Vagina (tissue), 2 donors: ENCODE results near the gene ACADS. TPM values are rescaled to one million over a fixed set of nuclear protein-coding genes. Genes with fewer than 3 reads are reported as not detected.

Experiments used
- DNase-seq, 2 donors: peaks; one replicate each; pipeline ENCODE4 v3.0.0-alpha.2; 2017; ENCODE audit errors: extremely low spot score in 2 of 2
- H3K27ac ChIP-seq: fragments of 200-600 bp; sonication (generic); one replicate; pipeline ENCODE4 v1.5.1; 2019
- H3K27me3 ChIP-seq: fragments of 200-600 bp; sonication (generic); one replicate; pipeline ENCODE4 v1.5.1; 2019
- H3K36me3 ChIP-seq, 2 donors: fragments of 200-600 bp; sonication (generic); one replicate each; pipeline ENCODE4 v1.5.1; 2017 to 2019
- H3K4me1 ChIP-seq: fragments of 200-600 bp; sonication (generic); one replicate; pipeline ENCODE4 v1.5.1; 2019
- H3K4me3 ChIP-seq, 2 donors: fragments of 200-600 bp; sonication (generic); 1 replicate in 1 of 2; 2 replicates in 1 of 2; pipeline ENCODE4 v1.5.1; 2016 to 2019
- H3K9me3 ChIP-seq: fragments of 200-600 bp; sonication (generic); one replicate; pipeline ENCODE4 v1.5.1; 2019
- CTCF ChIP-seq, 3 experiments: fragments of 450-650 bp in 2 of 3; fragments of 200-600 bp in 1 of 3; sonication (generic) in 1 of 3; IDR thresholded peaks; one replicate each; pipeline ENCODE4 v1.5.1; 2017 to 2019; ENCODE audit warnings: antibody characterized with exemption in 3 of 3, mild to moderate bottlenecking in 2 of 3, moderate library complexity in 2 of 3
- POLR2A ChIP-seq, 2 donors: fragments of 450-650 bp; IDR thresholded peaks; one replicate each; pipeline ENCODE4 v1.6.1; 2017; ENCODE audit warnings: antibody characterized with exemption in 2 of 2, mild to moderate bottlenecking in 2 of 2, moderate library complexity in 2 of 2
- POLR2AphosphoS5 ChIP-seq, 2 donors: sonication (generic); formaldehyde crosslinking; IDR thresholded peaks; one replicate each; pipeline ENCODE4 v1.9.0; 2017; ENCODE audit warnings: antibody characterized with exemption in 2 of 2, mild to moderate bottlenecking in 2 of 2, low read depth in 1 of 2; ENCODE audit not compliant: insufficient read depth in 1 of 2
- intact Hi-C: fragments of 100-400 bp; cut with DNase I; formaldehyde crosslinking; loops from one replicate; pipeline ENCODE4 v1.15.1; 2023
- total RNA-seq: library from RNA; depleted of rRNA; stranded (reverse); fragments of >200 nt; gene quantifications from one replicate; pipeline ENCODE4 v1.2.3, GENCODE V29; 2016

Gene ACADS
- total RNA-seq, 1 donor from 2014 or later = 21.4 TPM

- Histone ChIP-seq H3K27ac (no peak overlapping the region), H3K9me3 (no peaks in the 10 kb centered on the region), H3K27me3 (no peaks in the 10 kb centered on the region), H3K36me3 (no peaks in the 10 kb centered on the region), H3K4me3 (no peak overlapping the region), H3K4me1 (no peaks in the 10 kb centered on the region)
- intact Hi-C loops = no loop called here
- TF ChIP-seq CTCF (IDR thresholded peaks at IDR 0.05) (no peak), POLR2AphosphoS5 (IDR thresholded peaks at IDR 0.05; ENCODE audit: insufficient read depth in 1 of 2, low read depth in 1 of 2) (no peak), POLR2A (IDR thresholded peaks at IDR 0.05) (no peak)
- no peak for DNase-seq
Measured at GRCh38 chr12:120751389-120751788, 25.8 kb downstream of the ACADS start.

- Histone ChIP-seq H3K27ac (no peak overlapping the region), H3K27me3 (no peaks in the 10 kb centered on the region), H3K36me3 (no peaks in the 10 kb centered on the region), H3K9me3 (no peaks in the 10 kb centered on the region), H3K4me1 (no peaks in the 10 kb centered on the region), H3K4me3 (no peak overlapping the region)
- DNase-seq = no peak
- TF ChIP-seq CTCF (IDR thresholded peaks at IDR 0.05) (no peak), POLR2AphosphoS5 (IDR thresholded peaks at IDR 0.05; ENCODE audit: insufficient read depth in 1 of 2, low read depth in 1 of 2) (no peak), POLR2A (IDR thresholded peaks at IDR 0.05) (no peak)
- intact Hi-C loops = no loop called here
Measured at GRCh38 chr12:120754792-120755191, 29.2 kb downstream of the ACADS start.

GRCh38 chr12:120755269-120755668 lies 29.6 kb downstream of the ACADS start:
- H3K36me3 ChIP-seq = peaks cover 0 to 2% of the 10 kb centered on the region in 2 donors
- H3K9me3 ChIP-seq = no peaks in the 10 kb centered on the region
- TF ChIP-seq POLR2AphosphoS5 (IDR thresholded peaks at IDR 0.05; ENCODE audit: insufficient read depth in 1 of 2, low read depth in 1 of 2) = no peak
- TF ChIP-seq POLR2A (IDR thresholded peaks at IDR 0.05) = no peak
- TF ChIP-seq CTCF (IDR thresholded peaks at IDR 0.05) = no peak
- DNase-seq = no peak
- no peaks in the 10 kb centered on the region for H3K27me3 ChIP-seq
- no peaks in the 10 kb centered on the region for H3K4me1 ChIP-seq
- no peak overlapping the region for H3K4me3 ChIP-seq
- intact Hi-C loops = no loop called here
- no peak overlapping the region for H3K27ac ChIP-seq

- H3K4me3 ChIP-seq = no peak overlapping the region
- no peaks in the 10 kb centered on the region for H3K27me3 ChIP-seq
- no peak for TF ChIP-seq POLR2AphosphoS5 (IDR thresholded peaks at IDR 0.05; ENCODE audit: insufficient read depth in 1 of 2, low read depth in 1 of 2)
- TF ChIP-seq POLR2A (IDR thresholded peaks at IDR 0.05) = no peak
- TF ChIP-seq CTCF (IDR thresholded peaks at IDR 0.05) = no peak
- no peak overlapping the region for H3K27ac ChIP-seq
- H3K9me3 ChIP-seq = no peaks in the 10 kb centered on the region
- DNase-seq = no peak
- intact Hi-C loops = no loop called here
- H3K36me3 ChIP-seq = peaks cover 0 to 11% of the 10 kb centered on the region in 2 donors
- no peaks in the 10 kb centered on the region for H3K4me1 ChIP-seq
Measured at GRCh38 chr12:120757226-120757742, 31.7 kb downstream of the ACADS start.

- Histone ChIP-seq H3K4me3 (no peak overlapping the region), H3K27me3 (no peaks in the 10 kb centered on the region), H3K4me1 (no peaks in the 10 kb centered on the region), H3K27ac (no peak overlapping the region), H3K9me3 (no peaks in the 10 kb centered on the region), H3K36me3 (peaks cover 0 to 11% of the 10 kb centered on the region in 2 donors)
- TF ChIP-seq POLR2AphosphoS5 (IDR thresholded peaks at IDR 0.05; ENCODE audit: insufficient read depth in 1 of 2, low read depth in 1 of 2) (no peak), POLR2A (IDR thresholded peaks at IDR 0.05) (no peak), CTCF (IDR thresholded peaks at IDR 0.05) (no peak)
- no peak for DNase-seq
- intact Hi-C loops = no loop called here
Measured at GRCh38 chr12:120757949-120758348, 32.3 kb downstream of the ACADS start.
